Thoracic aorta (tissue), 2 donors: ENCODE data around the gene PLXDC1. TPM values are rescaled to one million over a fixed set of nuclear protein-coding genes. Genes with fewer than 3 reads are reported as not detected.

ENCODE experiments used
- ATAC-seq: fragments of 150-250 bp; one replicate; pipeline ENCODE4 v1.8.0; 2017; ENCODE audit warnings: low read depth; ENCODE audit not compliant: insufficient number of reproducible peaks, low FRiP score
- DNase-seq: peaks from one replicate; pipeline ENCODE4 v3.0.0-alpha.2; 2020; ENCODE audit warnings: low spot score
- H3K27ac ChIP-seq, 2 donors: fragments of 200-600 bp; sonication (generic); 1 replicate in 1 of 2; 2 replicates in 1 of 2; pipeline ENCODE4 v1.5.1; 2016; ENCODE audit warnings: mild to moderate bottlenecking in 2 of 2, moderate library complexity in 2 of 2
- H3K27me3 ChIP-seq: fragments of 200-600 bp; sonication (generic); replicated peaks from 2 replicates; pipeline ENCODE4 v1.6.0; 2016; ENCODE audit warnings: mild to moderate bottlenecking; ENCODE audit not compliant: insufficient read depth
- H3K36me3 ChIP-seq: fragments of 200-600 bp; sonication (generic); one replicate; pipeline ENCODE4 v1.5.1; 2016
- H3K4me1 ChIP-seq, 2 donors: fragments of 200-600 bp; sonication (generic); 1 replicate in 1 of 2; 2 replicates in 1 of 2; pipeline versions ENCODE4 v1.5.1 to v1.6.0; 2016; ENCODE audit warnings: low read depth in 2 of 2, mild to moderate bottlenecking in 1 of 2; ENCODE audit not compliant: control insufficient read depth in 1 of 2
- H3K4me3 ChIP-seq: fragments of 200-600 bp; sonication (generic); 2 replicates; pipeline ENCODE4 v1.5.1; 2016; ENCODE audit warnings: mild to moderate bottlenecking
- H3K9me3 ChIP-seq: fragments of 200-600 bp; sonication (generic); 2 replicates; pipeline ENCODE4 v1.5.1; 2016
- total RNA-seq, 2 donors: library from RNA; depleted of rRNA; stranded (reverse); fragments of >200 nt; gene quantifications; one replicate each; pipeline versions ENCODE4 v1.1.0 to v1.2.3, GENCODE V29; 2016
- TF ChIP-seq, protein P1 (sequence below): fragments of 200-600 bp; sonication (generic); IDR thresholded peaks from one replicate; pipeline ENCODE4 v1.5.1; 2019; ENCODE audit warnings: antibody characterized with exemption

The PLXDC1 gene
- total RNA-seq, 2 donors from 2014 or later, result 7.0 to 13.9 TPM

DNA sequence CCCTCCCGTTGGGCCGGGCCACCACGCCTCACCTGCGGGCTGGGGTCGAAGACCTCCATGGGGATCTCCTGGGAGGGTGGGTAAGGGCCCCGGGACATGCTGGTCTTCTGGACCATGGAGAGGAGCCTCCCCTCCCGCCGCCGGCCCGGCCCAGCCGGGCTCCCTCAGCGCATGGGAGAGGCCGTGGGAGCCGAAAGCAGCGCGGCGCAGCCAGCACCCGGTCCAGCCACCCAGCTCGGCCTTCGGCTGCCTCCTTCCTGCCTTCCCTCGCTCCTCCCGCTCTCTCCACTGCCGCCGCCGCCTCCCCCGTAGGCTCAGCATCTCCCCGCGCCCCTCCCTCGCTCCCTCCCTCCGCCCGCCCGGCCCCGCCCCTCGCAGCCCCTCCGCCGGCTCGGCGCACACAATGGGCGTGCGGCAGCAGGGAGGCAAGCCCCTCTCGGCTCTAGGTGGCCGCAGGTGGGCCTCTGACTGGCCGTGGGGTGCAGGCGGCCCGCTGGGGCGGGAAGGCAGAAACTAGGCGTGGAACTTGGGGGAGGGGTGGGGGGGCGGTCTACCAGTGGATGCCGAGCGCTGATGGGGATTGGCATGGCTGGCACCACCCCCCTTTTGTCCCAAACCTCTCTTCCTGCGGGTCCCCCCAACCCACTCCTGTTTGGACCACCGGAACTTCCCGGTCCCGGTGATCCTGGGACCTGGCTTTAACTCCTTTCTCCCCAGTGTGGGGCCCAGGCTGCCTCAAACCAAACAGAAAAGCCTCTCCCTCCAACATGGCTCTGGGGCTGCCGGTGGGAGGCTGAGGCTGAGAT lies 46.1 kb upstream of the PLXDC1 start, which contains the start of gene CACNB1:
Gene CACNB1 (minus strand): TSS at position 290 of the 806 bp plus-strand sequence. CDS start 174 bp downstream, at position 116.
- Histone ChIP-seq H3K9me3 (no peaks in the 10 kb centered on the region), H3K4me1 (peaks cover 46 to 68% of the 10 kb centered on the region in 2 donors), H3K27ac (peak within 1 kb of the TSS; percentile 92 to 97), H3K36me3 (peaks cover 20% of the 10 kb centered on the region), H3K4me3 (peak within 1 kb of the TSS; percentile 82), H3K27me3 (no peaks in the 10 kb centered on the region)
- ATAC-seq, result no peak
- TF ChIP-seq, protein P1, sequence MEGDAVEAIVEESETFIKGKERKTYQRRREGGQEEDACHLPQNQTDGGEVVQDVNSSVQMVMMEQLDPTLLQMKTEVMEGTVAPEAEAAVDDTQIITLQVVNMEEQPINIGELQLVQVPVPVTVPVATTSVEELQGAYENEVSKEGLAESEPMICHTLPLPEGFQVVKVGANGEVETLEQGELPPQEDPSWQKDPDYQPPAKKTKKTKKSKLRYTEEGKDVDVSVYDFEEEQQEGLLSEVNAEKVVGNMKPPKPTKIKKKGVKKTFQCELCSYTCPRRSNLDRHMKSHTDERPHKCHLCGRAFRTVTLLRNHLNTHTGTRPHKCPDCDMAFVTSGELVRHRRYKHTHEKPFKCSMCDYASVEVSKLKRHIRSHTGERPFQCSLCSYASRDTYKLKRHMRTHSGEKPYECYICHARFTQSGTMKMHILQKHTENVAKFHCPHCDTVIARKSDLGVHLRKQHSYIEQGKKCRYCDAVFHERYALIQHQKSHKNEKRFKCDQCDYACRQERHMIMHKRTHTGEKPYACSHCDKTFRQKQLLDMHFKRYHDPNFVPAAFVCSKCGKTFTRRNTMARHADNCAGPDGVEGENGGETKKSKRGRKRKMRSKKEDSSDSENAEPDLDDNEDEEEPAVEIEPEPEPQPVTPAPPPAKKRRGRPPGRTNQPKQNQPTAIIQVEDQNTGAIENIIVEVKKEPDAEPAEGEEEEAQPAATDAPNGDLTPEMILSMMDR, result no peak
- DNase-seq, result no peak

DNA sequence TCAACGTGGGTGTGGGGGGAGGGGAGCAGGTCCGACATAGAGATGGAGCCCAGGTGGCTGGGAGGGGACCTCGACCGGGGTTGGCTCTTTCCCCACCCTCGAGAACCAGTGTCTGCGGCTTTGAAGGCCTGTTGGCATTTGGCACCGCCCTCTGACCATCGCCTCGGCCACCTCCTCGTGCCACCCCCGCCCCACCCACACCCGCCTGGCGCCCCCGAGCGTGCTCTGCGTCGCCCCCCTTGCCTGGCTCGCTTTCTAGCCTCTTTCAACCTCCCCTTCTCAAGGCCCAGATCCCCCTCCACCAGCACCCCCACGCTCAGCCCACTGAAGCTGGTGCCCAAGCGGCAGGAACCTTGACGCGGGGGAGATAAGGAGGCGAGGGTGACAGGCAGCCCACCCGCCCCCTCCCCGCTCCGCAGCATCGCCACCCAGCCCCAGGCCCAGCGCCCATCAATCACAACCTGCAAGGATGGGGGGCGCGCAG lies 45.4 kb upstream of the PLXDC1 start:
- Histone ChIP-seq H3K27me3 (no peaks in the 10 kb centered on the region), H3K36me3 (peaks cover 20% of the 10 kb centered on the region), H3K9me3 (no peaks in the 10 kb centered on the region), H3K4me1 (peaks cover 41 to 66% of the 10 kb centered on the region in 2 donors), H3K27ac (peak overlapping the region; percentile 92 to 97), H3K4me3 (peak overlapping the region; percentile 82)
- TF ChIP-seq, protein P1, result no peak
- DNase-seq, result no peak
- no peak for ATAC-seq

DNA sequence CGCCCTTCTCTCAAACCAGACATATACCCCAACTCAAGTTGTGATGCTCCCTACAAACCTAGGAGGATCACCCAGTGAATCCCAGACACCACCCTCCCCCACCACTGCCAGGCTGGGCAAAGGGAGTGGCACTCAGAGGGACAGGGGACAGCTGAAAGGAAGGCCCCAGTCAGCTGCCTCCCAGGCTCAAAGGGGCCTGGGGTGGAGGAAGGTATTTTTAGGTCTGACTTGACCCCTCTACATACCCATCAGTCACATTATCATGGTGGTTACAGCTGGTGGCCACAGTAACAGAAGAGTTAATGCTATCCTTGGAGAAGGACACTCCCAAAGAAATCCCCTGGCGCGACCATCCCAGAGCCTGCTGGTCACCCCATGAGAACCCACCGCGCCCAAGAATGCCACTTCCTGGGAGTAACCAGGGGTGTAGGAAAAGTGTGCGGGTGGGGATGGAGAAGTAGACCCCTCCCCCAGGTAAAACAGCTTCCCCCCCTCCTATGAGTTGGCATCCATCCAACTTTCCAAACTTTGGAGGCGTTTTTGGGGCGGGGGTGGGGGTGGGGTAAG lies 44.9 kb upstream of the PLXDC1 start:
- Histone ChIP-seq H3K27ac (peak overlapping the region; percentile 92 to 97), H3K4me3 (peak overlapping the region; percentile 82), H3K4me1 (peaks cover 36 to 61% of the 10 kb centered on the region in 2 donors), H3K27me3 (no peaks in the 10 kb centered on the region), H3K36me3 (peaks cover 22% of the 10 kb centered on the region), H3K9me3 (no peaks in the 10 kb centered on the region)
- TF ChIP-seq, protein P1, result no peak
- ATAC-seq (no peak), DNase-seq (no peak)

DNA sequence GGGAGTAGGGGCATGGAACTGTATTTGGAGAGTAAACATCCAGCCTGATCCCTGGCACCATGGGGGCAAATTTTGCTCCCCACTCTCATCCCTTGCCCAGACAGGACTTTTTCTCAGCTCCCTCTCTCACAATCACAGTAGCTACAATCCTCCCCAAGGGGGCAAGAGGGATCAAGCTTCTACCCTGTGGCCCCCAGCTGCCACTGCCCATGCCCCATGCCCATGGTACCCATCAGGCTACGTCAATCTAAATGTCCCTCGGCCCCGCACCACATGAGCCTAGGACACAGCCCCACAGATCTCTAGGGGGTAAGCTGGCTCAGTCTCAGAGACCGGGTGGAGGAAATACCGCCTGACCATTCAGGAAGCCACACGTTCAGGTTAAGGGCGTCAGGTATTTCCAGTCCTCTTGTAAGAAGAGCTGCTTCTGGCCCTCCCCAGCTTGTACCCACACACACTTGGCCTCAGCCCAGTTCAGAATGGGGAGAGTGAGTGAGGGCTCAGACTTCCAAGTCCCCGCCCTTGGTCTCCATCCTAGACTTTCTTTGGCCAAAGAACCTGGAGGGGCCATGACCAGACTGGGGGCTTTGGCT lies 44.2 kb upstream of the PLXDC1 start:
- ATAC-seq (no peak), DNase-seq (no peak)
- H3K9me3 ChIP-seq, result no peaks in the 10 kb centered on the region
- H3K36me3 ChIP-seq, result peaks cover 28% of the 10 kb centered on the region
- H3K4me1 ChIP-seq, result peaks cover 30 to 55% of the 10 kb centered on the region in 2 donors
- no peaks in the 10 kb centered on the region for H3K27me3 ChIP-seq
- H3K27ac ChIP-seq, result peak overlapping the region; percentile 92 to 97
- H3K4me3 ChIP-seq, result peak overlapping the region; percentile 82
- TF ChIP-seq, protein P1, result no peak
